ENCODE results near the gene FHOD3. TPM values are rescaled to one million over a fixed set of nuclear protein-coding genes. Genes with fewer than 3 reads are reported as not detected.
A peak's percentile ranks its signal among the peaks of the same experiment; 100 is the strongest.

FHOD3 gene
- total RNA-seq, 4 donors from 2014 or later, result 24.1 to 51.4 (median 33.8) TPM

GRCh38 chr18:36629138-36629530, 331.6 kb downstream of the FHOD3 start:
- H3K9me3 ChIP-seq, result no peaks in the 10 kb centered on the region
- TF ChIP-seq POLR2A (IDR thresholded peaks at IDR 0.05; ENCODE audit: low read depth) (no peak), POLR2AphosphoS5 (IDR thresholded peaks at IDR 0.05) (no peak), EP300 (IDR thresholded peaks at IDR 0.05) (no peak), CTCF (IDR thresholded peaks at IDR 0.05) (no peak)
- no peak for DNase-seq (ENCODE audit: extremely low spot score)
- no peaks in the 10 kb centered on the region for H3K27me3 ChIP-seq
- H3K36me3 ChIP-seq, result no peaks in the 10 kb centered on the region
- peak overlapping the region in 3 of 4 donors; percentile 12 to 41 (median 31) for H3K27ac ChIP-seq (replicated peaks in 1 of 4)
- 60% methylated on average over 4 of the region's 4 CpGs for WGBS
- intact Hi-C loops (cut with DNase I), result no loop called here
- peaks cover 7 to 25% (median 10%) of the 10 kb centered on the region in 4 donors for H3K4me1 ChIP-seq
- H3K4me3 ChIP-seq, result no peak overlapping the region

GRCh38 chr18:36629836-36630235, 332.3 kb downstream of the FHOD3 start:
- Histone ChIP-seq H3K27me3 (no peaks in the 10 kb centered on the region), H3K27ac (replicated peaks in 1 of 4) (peak overlapping the region in 1 of 4 donors; percentile 31), H3K4me3 (no peak overlapping the region), H3K9me3 (no peaks in the 10 kb centered on the region), H3K36me3 (no peaks in the 10 kb centered on the region), H3K4me1 (peaks cover 7 to 21% (median 10%) of the 10 kb centered on the region in 4 donors)
- intact Hi-C loops (cut with DNase I), result no loop called here
- 78% methylated on average over 4 of the region's 4 CpGs for WGBS
- DNase-seq (ENCODE audit: extremely low spot score), result no peak
- no peak for TF ChIP-seq POLR2A (IDR thresholded peaks at IDR 0.05; ENCODE audit: low read depth)
- no peak for TF ChIP-seq POLR2AphosphoS5 (IDR thresholded peaks at IDR 0.05)
- TF ChIP-seq EP300 (IDR thresholded peaks at IDR 0.05), result no peak
- TF ChIP-seq CTCF (IDR thresholded peaks at IDR 0.05), result no peak

DNA sequence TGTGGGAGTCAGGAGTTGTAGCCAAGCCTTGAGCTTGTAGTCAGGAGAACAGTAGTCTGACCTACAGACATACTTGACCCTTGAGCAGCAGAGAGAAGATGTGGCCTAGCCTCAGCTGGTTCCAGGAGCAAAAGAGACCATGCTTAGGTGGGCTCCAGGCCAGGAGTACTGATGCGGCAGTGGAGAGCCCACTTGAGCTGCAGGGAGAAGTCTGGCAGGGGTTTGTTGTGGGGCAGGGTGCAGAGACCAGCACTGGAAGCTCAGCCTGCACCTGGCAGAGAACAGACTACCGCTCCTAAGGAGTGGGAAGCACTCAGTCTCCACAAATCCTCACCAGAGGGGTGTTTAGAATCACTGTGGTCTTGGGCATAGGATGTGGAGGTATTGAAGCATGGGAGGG, 333.4 kb downstream of the FHOD3 start:
- no peaks in the 10 kb centered on the region for H3K36me3 ChIP-seq
- TF ChIP-seq CTCF (IDR thresholded peaks at IDR 0.05) (no peak), EP300 (IDR thresholded peaks at IDR 0.05) (no peak), POLR2A (IDR thresholded peaks at IDR 0.05; ENCODE audit: low read depth) (no peak), POLR2AphosphoS5 (IDR thresholded peaks at IDR 0.05) (no peak)
- H3K27me3 ChIP-seq, result no peaks in the 10 kb centered on the region
- H3K4me1 ChIP-seq, result peaks cover 7 to 21% (median 10%) of the 10 kb centered on the region in 4 donors
- no peaks in the 10 kb centered on the region for H3K9me3 ChIP-seq
- no peak for DNase-seq (ENCODE audit: extremely low spot score)
- whole genome bisulfite sequencing, result 84% methylated on average over 2 of the region's 2 CpGs
- intact Hi-C loops (cut with DNase I), result no loop called here
- no peak overlapping the region for H3K4me3 ChIP-seq
- no peak overlapping the region for H3K27ac ChIP-seq (replicated peaks in 1 of 4)

DNA sequence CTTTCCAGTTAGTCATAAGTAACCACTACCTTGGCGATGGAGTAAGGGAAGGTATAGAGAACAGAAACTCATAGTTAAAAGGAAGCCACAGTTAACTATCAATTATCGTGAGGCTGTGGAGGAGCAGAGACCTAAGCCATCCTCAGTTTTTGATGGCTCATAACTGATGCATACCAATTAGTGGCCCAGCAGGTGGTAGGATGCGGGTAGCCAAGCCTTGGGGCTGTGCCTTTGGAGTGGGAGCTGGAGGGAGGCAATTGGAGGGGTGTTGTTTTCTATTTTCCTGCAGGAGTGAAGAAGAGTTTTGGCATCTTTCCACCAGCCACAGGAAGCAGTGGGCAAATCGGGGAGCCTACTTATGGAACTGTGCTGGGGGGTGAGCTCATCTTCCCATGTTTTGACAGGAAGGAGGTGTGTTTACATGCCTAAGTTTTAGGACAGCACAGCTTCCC, 336.5 kb downstream of the FHOD3 start:
- TF ChIP-seq POLR2A (IDR thresholded peaks at IDR 0.05; ENCODE audit: low read depth) (no peak), POLR2AphosphoS5 (IDR thresholded peaks at IDR 0.05) (no peak), CTCF (IDR thresholded peaks at IDR 0.05) (no peak), EP300 (IDR thresholded peaks at IDR 0.05) (no peak)
- intact Hi-C loops (cut with DNase I), result no loop called here
- WGBS, result 76% methylated on average over 4 of the region's 4 CpGs

More for the DNA sequence above, 336.5 kb downstream of the FHOD3 start:
- DNase-seq (ENCODE audit: extremely low spot score), result no peak
- Histone ChIP-seq H3K27ac (replicated peaks in 1 of 4) (no peak overlapping the region), H3K9me3 (no peaks in the 10 kb centered on the region), H3K4me3 (no peak overlapping the region), H3K4me1 (peaks cover 3 to 8% (median 6%) of the 10 kb centered on the region in 4 donors), H3K27me3 (no peaks in the 10 kb centered on the region), H3K36me3 (no peaks in the 10 kb centered on the region)

Data from esophagus muscularis mucosa (tissue), 4 donors.